CD8-positive, alpha-beta memory T cell (primary cell): ENCODE data around the gene POLD4. TPM values are rescaled to one million over a fixed set of nuclear protein-coding genes. Genes with fewer than 3 reads are reported as not detected.

ENCODE experiments used
- CTCF ChIA-PET: fragments of 350-600 bp; sonication (Branson Sonifier 250); formaldehyde crosslinking; loops from one replicate; lab custom pipeline; 2021; ENCODE audit warnings: antibody characterized with exemption; lab: Charles Lee
- POLR2A ChIA-PET: fragments of 350-600 bp; sonication (Branson Sonifier 250); formaldehyde crosslinking; loops from one replicate; lab custom pipeline; 2021; ENCODE audit warnings: antibody characterized with exemption; lab: Charles Lee
- DNase-seq, 5 donors: peaks; one replicate each; pipeline versions ENCODE4 v3.0.0 to v3.0.0-alpha.2; 2020 to 2022; ENCODE audit warnings: mixed read lengths in 1 of 5
- H3K27ac ChIP-seq: one replicate; pipeline ENCODE4 v1.7.0; 2013; ENCODE audit warnings: low read depth, mild to moderate bottlenecking, low read length, moderate library complexity
- H3K27me3 ChIP-seq: 2 replicates; pipeline ENCODE4 v1.7.0; 2013; ENCODE audit warnings: low read length, mild to moderate bottlenecking; ENCODE audit not compliant: insufficient read depth, poor library complexity, severe bottlenecking
- H3K36me3 ChIP-seq: 2 replicates; pipeline ENCODE4 v1.7.0; 2013; ENCODE audit warnings: mild to moderate bottlenecking, low read length, moderate library complexity; ENCODE audit not compliant: insufficient read depth
- H3K4me1 ChIP-seq: 2 replicates; pipeline ENCODE4 v1.7.0; 2013; ENCODE audit warnings: mild to moderate bottlenecking, low read length, moderate library complexity; ENCODE audit not compliant: insufficient read depth
- H3K4me3 ChIP-seq: 2 replicates; pipeline ENCODE4 v1.7.0; 2013; ENCODE audit warnings: mild to moderate bottlenecking, low read length
- H3K9me3 ChIP-seq: 2 replicates; pipeline ENCODE4 v1.7.0; 2013; ENCODE audit warnings: mild to moderate bottlenecking, low read length
- H3K27ac Mint-ChIP-seq, 8 donors: one replicate each; pipeline ENCODE4 v1.8.0; 2020 to 2021; ENCODE audit warnings: mixed read lengths in 8 of 8, mild to moderate bottlenecking in 6 of 8, inconsistent platforms in 3 of 8, moderate library complexity in 3 of 8
- H3K27me3 Mint-ChIP-seq, 2 donors: one replicate each; pipeline ENCODE4 v1.8.0; 2020 to 2021; ENCODE audit warnings: mixed read lengths in 2 of 2, mild to moderate bottlenecking in 1 of 2, moderate library complexity in 1 of 2
- H3K36me3 Mint-ChIP-seq, 3 donors: one replicate each; pipeline ENCODE4 v1.8.0; 2020 to 2021; ENCODE audit warnings: mixed read lengths in 3 of 3, inconsistent platforms in 1 of 3, mild to moderate bottlenecking in 1 of 3
- H3K4me1 Mint-ChIP-seq, 3 donors: one replicate each; pipeline ENCODE4 v1.8.0; 2020 to 2021; ENCODE audit warnings: mixed read lengths in 3 of 3, inconsistent platforms in 1 of 3, mild to moderate bottlenecking in 1 of 3
- H3K4me3 Mint-ChIP-seq, 7 donors: one replicate each; pipeline ENCODE4 v1.8.0; 2020 to 2021; ENCODE audit warnings: mixed read lengths in 7 of 7, mild to moderate bottlenecking in 6 of 7, moderate library complexity in 4 of 7, inconsistent platforms in 2 of 7
- H3K9me3 Mint-ChIP-seq, 5 donors: one replicate each; pipeline ENCODE4 v1.8.0; 2020 to 2022; ENCODE audit warnings: mixed read lengths in 5 of 5, mild to moderate bottlenecking in 3 of 5, moderate library complexity in 2 of 5, inconsistent platforms in 1 of 5
- polyA plus RNA-seq: library from polyadenylated mRNA; unstranded; fragments of 300-500 nt; fragmentation: Illumina TruSeq; gene quantifications from one replicate; pipeline ENCODE4 v1.2.3, GENCODE V29; 2021
- total RNA-seq, 2 experiments: library from RNA; stranded (reverse); gene quantifications; one replicate each; pipeline ENCODE4 v1.2.3, GENCODE V29; 2021

POLD4 gene
- total and polyA plus RNA-seq, 3 experiments from 2014 or later, result 32.3 to 91.2 (median 37.8) TPM

DNA sequence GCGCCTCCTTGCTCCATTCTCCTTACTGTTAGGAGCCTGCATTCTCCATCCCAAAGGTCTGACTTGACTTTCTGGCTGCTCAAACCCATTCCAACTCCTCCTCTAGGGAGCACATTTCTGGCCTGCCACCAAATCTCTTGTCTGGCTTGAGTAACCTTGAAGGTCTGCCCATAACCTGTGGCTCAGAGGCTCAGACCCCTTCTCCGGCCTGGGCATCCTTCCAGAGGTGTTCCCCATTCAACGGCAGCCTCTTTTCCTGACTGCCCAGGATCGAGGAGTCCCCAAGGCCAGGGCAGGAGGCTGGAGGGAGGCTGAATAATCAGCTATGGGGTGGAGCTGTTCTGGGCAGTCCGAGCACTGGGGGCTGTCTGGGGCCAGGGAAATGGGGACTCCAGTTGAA lies 40.6 kb upstream of the POLD4 start:
- Histone ChIP-seq H3K27ac (no peak overlapping the region), H3K36me3 (peaks cover 18% of the 10 kb centered on the region), H3K27me3 (no peaks in the 10 kb centered on the region), H3K4me3 (no peak overlapping the region), H3K9me3 (no peaks in the 10 kb centered on the region), H3K4me1 (peaks cover 42% of the 10 kb centered on the region)
- CTCF ChIA-PET, result interaction anchor here (0.8 kb wide), 1 partner anchor 20 kb away, joined by 3 read pairs; no protein-coding TSS in a partner anchor
- Mint-ChIP-seq H3K4me1 (peaks cover 43 to 69% (median 48%) of the 10 kb centered on the region in 3 donors), H3K4me3 (peak overlapping the region; percentile 46 to 85 (median 61)), H3K27me3 (no peaks in the 10 kb centered on the region), H3K36me3 (peaks cover 4 to 39% (median 4%) of the 10 kb centered on the region in 3 donors), H3K9me3 (no peaks in the 10 kb centered on the region), H3K27ac (peak overlapping the region in 5 of 8 donors; percentile 56 to 79 (median 75))
- DNase-seq, result no peak
- POLR2A ChIA-PET, result interaction anchor here (1.4 kb wide), 1 partner anchor 10 kb away, joined by 3 read pairs; the partner anchor contains the start of gene TBC1D10C

DNA sequence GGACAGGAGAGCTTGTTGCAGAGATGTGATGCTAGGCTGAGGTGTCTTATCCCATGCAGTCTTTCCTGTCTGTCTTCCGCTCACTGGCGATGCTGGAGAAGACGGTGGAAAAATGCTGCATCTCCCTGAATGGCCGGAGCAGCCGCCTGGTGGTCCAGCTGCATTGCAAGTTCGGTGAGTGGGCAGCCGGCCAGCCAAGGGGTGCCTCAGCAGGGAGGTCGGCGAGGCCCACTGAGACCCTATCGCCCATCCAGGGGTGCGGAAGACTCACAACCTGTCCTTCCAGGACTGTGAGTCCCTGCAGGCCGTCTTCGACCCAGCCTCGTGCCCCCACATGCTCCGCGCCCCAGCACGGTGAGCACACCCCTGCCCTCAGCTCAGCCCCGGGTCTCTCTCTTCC lies 40.1 kb upstream of the POLD4 start:
- Histone ChIP-seq H3K36me3 (peaks cover 12% of the 10 kb centered on the region), H3K27ac (no peak overlapping the region), H3K4me1 (peaks cover 40% of the 10 kb centered on the region), H3K27me3 (no peaks in the 10 kb centered on the region), H3K4me3 (no peak overlapping the region), H3K9me3 (no peaks in the 10 kb centered on the region)
- H3K36me3 Mint-ChIP-seq, result peaks cover 2 to 35% (median 4%) of the 10 kb centered on the region in 3 donors
- H3K27ac Mint-ChIP-seq, result peak overlapping the region in 3 of 8 donors; percentile 56 to 75 (median 66)
- no peaks in the 10 kb centered on the region for H3K9me3 Mint-ChIP-seq
- POLR2A ChIA-PET, result interaction anchor here (0.6 to 3.1 kb wide), 3 partner anchors 10 to 48 kb away, joined by 3 to 25 read pairs (median 4); partner anchors contain the start of genes POLD4 and TBC1D10C
- no peak for DNase-seq
- peaks cover 43 to 66% (median 49%) of the 10 kb centered on the region in 3 donors for H3K4me1 Mint-ChIP-seq
- H3K27me3 Mint-ChIP-seq, result no peaks in the 10 kb centered on the region
- H3K4me3 Mint-ChIP-seq, result peak overlapping the region in 6 of 7 donors; percentile 57 to 86 (median 74)
- CTCF ChIA-PET, result interaction anchor here (2.6 to 25.1 kb wide), 2 partner anchors 9 to 35 kb away, joined by 35 to 860 read pairs; partner anchors contain the start of genes POLD4, PPP1CA and TBC1D10C

DNA sequence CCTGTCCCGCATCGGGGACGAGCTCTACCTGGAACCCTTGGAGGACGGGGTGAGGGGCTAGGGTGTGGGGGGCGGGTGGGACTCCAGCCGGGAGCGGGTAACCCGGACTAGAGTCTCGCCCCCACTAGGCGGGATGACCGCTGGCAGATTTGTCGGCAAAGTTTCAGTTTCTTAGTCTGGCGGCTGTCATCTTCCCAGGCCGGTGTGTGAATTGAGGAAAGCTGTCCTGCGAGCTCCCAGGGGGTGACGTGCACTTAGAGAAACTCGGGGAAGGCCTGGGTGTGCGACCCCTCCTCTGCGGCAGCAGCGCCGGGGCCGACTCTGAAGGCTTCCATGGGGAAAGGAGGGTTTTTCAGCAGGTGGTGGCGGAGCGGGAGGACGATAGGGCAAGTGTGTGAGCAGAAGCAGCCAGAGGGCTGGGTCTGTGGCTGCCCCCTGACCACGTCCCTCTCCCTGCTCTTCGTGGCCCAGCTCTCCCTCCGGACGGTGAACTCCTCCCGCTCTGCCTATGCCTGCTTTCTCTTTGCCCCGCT lies 38.9 kb upstream of the POLD4 start:
- Mint-ChIP-seq H3K4me1 (peaks cover 34 to 54% (median 43%) of the 10 kb centered on the region in 3 donors), H3K36me3 (peaks cover 2 to 23% (median 4%) of the 10 kb centered on the region in 3 donors), H3K9me3 (no peaks in the 10 kb centered on the region), H3K27me3 (no peaks in the 10 kb centered on the region), H3K27ac (peak overlapping the region; percentile 50 to 96 (median 84)), H3K4me3 (peak overlapping the region; percentile 86 to 94 (median 87))
- Histone ChIP-seq H3K36me3 (peaks cover under 1% of the 10 kb centered on the region), H3K9me3 (no peaks in the 10 kb centered on the region), H3K27me3 (no peaks in the 10 kb centered on the region), H3K27ac (peak overlapping the region; percentile 83), H3K4me1 (peaks cover 32% of the 10 kb centered on the region), H3K4me3 (peak overlapping the region; percentile 96)
- CTCF ChIA-PET, result interaction anchor here (1.0 to 25.1 kb wide), 12 partner anchors 11 to 113 kb away, joined by 3 to 860 read pairs (median 6); partner anchors contain the start of genes CORO1B, PITPNM1, POLD4 and PPP1CA
- no peak for DNase-seq
- POLR2A ChIA-PET, result interaction anchor here (0.6 to 3.2 kb wide), 21 partner anchors 9 to 152 kb away, joined by 3 to 38 read pairs (median 6); partner anchors contain the start of genes AIP, CLCF1, CORO1B and POLD4

DNA sequence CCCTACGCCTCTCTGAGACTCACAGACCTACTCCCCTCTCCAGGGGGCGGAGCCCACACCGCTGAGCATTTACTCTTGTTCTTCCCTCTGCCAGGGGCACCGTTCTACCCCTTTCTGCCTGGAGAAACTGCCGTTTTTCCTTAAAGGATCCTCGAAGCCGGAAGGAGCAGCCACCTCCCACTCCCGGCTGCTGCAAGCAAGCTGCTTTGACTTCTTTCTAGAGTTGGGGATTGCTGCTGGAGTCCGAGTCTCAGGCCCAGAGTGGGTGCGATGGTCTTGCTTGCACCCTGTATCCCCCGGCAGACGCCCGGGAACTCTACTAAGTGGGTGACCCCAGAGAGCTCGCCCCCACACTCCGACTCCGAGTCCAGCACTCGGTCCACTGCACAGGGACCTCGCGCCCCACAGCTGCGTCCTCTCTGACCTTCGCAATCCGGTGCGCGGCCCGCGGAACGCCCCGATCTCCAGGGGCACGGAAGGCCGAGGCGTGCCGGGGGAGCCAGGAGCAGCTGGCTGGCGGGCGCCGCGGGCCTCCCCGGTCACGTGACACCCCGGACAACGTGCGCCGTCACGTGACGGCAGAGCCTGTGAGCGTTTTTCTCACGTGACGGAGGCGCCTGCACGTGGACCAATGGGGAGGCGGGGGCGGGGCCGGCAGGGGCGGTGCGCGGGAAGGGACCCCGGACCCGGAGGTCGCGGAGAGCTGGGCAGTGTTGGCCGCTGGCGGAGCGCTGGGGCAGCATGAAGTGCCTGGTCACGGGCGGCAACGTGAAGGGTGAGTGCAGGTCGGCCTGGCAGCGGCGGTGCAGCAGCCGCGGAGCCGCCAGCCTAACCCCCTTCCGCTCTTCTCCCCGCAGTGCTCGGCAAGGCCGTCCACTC lies 38.2 kb upstream of the POLD4 start, which contains the start of gene RAD9A:
TSS of gene RAD9A (plus strand) at position 683 of the 879 bp plus-strand sequence. CDS start at position 742, 59 bp downstream.
- Histone ChIP-seq H3K27me3 (no peaks in the 10 kb centered on the region), H3K36me3 (no peaks in the 10 kb centered on the region), H3K4me1 (peaks cover 25% of the 10 kb centered on the region), H3K27ac (peak within 1 kb of the TSS; percentile 83), H3K4me3 (peak within 1 kb of the TSS; percentile 96), H3K9me3 (no peaks in the 10 kb centered on the region)
- Mint-ChIP-seq H3K36me3 (peaks cover 0 to 18% (median 0%) of the 10 kb centered on the region in 3 donors), H3K27ac (peak within 1 kb of the TSS; percentile 80 to 96 (median 88)), H3K9me3 (no peaks in the 10 kb centered on the region), H3K4me3 (peak within 1 kb of the TSS; percentile 86 to 94 (median 87)), H3K27me3 (no peaks in the 10 kb centered on the region), H3K4me1 (peaks cover 30 to 48% (median 36%) of the 10 kb centered on the region in 3 donors)
- ChIA-PET CTCF (interaction anchor here (1.0 to 25.1 kb wide), 13 partner anchors 10 to 906 kb away, joined by 3 to 860 read pairs (median 5); partner anchors contain the start of genes CORO1B, PITPNM1, POLD4 and PPP1CA), POLR2A (interaction anchor here (0.5 to 3.2 kb wide), 21 partner anchors 9 to 211 kb away, joined by 3 to 38 read pairs (median 6); partner anchors contain the start of genes AIP, CLCF1, CORO1B and POLD4)
- DNase-seq, result peak; percentile 88 to 96 (median 94)

DNA sequence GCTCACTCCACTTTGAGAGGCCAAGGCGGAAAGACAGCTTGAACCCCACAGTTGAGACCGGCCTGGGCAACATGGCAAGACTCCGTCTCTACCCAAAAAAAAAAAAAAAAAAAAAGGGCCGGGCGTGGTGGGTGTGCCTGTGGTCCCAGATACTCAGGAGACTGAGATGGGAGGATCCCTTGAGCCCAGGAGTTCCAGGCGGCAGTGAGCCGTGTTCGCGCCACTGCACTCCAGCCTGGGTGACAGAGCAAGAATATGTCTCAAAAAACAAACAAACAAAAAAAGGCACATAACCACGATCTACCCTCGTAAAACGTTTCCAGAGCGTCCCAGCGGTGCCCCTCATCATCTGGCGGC lies 37.6 kb upstream of the POLD4 start:
- no peak for DNase-seq
- ChIA-PET POLR2A (interaction anchor here (0.5 to 3.2 kb wide), 15 partner anchors 8 to 210 kb away, joined by 3 to 38 read pairs (median 7); partner anchors contain the start of genes AIP, POLD4, PPP1CA and PTPRCAP), CTCF (interaction anchor here (0.9 to 25.1 kb wide), 9 partner anchors 10 to 905 kb away, joined by 3 to 860 read pairs (median 6); partner anchors contain the start of genes CORO1B, PITPNM1, POLD4 and PPP1CA)
- Mint-ChIP-seq H3K4me1 (peaks cover 27 to 42% (median 36%) of the 10 kb centered on the region in 3 donors), H3K27me3 (no peaks in the 10 kb centered on the region), H3K27ac (peak overlapping the region; percentile 71 to 90 (median 88)), H3K4me3 (peak overlapping the region; percentile 86 to 94 (median 87)), H3K36me3 (peaks cover 0 to 13% (median 0%) of the 10 kb centered on the region in 3 donors), H3K9me3 (no peaks in the 10 kb centered on the region)
- Histone ChIP-seq H3K27ac (peak overlapping the region; percentile 83), H3K36me3 (no peaks in the 10 kb centered on the region), H3K4me3 (peak overlapping the region; percentile 96), H3K4me1 (peaks cover 21% of the 10 kb centered on the region), H3K27me3 (no peaks in the 10 kb centered on the region), H3K9me3 (no peaks in the 10 kb centered on the region)

DNA sequence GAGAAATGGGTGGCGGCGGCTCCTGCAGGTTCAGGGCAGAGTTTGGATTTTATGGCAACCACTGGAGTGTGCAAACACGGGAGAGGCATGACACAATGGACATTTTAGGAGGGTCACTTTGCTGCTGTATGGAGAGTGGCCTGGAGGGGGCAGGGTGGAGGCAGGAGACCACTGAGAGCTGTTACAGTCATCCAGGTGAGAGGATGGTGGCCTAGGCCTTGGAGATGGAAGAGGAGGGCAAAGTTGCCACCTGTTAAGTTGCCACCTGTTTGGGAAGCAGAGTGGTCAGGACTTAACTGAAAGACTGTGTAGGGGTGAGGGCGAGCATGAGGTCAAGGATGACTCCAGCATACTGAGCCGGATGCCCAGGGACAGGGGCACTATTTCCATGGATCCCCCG lies 36.1 kb upstream of the POLD4 start:
- no peaks in the 10 kb centered on the region for H3K9me3 Mint-ChIP-seq
- no peaks in the 10 kb centered on the region for H3K36me3 ChIP-seq
- POLR2A ChIA-PET, result interaction anchor here (0.7 kb wide), 1 partner anchor 318 kb away, joined by 3 read pairs; no protein-coding TSS in a partner anchor

DNA sequence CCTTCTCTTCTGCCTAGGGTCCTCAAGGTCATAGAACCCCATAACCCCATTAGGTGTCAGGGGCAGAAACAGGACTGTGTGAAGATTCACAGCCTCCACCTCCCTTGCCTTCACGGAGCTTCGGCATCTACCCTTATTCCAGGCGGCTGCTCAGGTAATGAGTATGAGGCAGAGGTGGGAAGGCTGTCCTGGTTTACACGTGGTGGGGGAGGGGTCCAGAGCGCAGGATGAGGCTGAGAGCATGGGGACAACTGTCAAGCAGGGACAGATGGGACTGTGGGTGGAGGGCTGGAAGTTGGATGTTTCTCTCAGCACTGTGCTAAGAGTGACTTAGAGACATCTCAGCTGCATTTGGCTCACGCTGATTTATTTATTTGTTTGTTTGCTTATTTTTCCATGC lies 34.2 kb upstream of the POLD4 start:
- peak overlapping the region in 2 of 8 donors; percentile 69 to 80 for H3K27ac Mint-ChIP-seq
- Histone ChIP-seq H3K4me1 (peaks cover 21% of the 10 kb centered on the region), H3K9me3 (no peaks in the 10 kb centered on the region), H3K4me3 (no peak overlapping the region), H3K27ac (no peak overlapping the region), H3K36me3 (no peaks in the 10 kb centered on the region), H3K27me3 (peaks cover 5% of the 10 kb centered on the region)
- no peaks in the 10 kb centered on the region for H3K36me3 Mint-ChIP-seq
- H3K27me3 Mint-ChIP-seq, result peaks cover 0 to 2% of the 10 kb centered on the region in 2 donors
- H3K4me1 Mint-ChIP-seq, result peaks cover 21 to 29% (median 25%) of the 10 kb centered on the region in 3 donors
- ChIA-PET POLR2A (no interaction called here), CTCF (interaction anchor here (1.2 to 25.1 kb wide), 4 partner anchors 9 to 125 kb away, joined by 4 to 860 read pairs (median 60); partner anchors contain the start of genes CLCF1 and POLD4)
- no peaks in the 10 kb centered on the region for H3K9me3 Mint-ChIP-seq
- peak overlapping the region in 1 of 7 donors; percentile 22 for H3K4me3 Mint-ChIP-seq
- no peak for DNase-seq

More for the DNA sequence above, 36.1 kb upstream of the POLD4 start:
- Histone ChIP-seq H3K4me3 (no peak overlapping the region), H3K27me3 (peaks cover 5% of the 10 kb centered on the region), H3K9me3 (no peaks in the 10 kb centered on the region), H3K4me1 (peaks cover 21% of the 10 kb centered on the region), H3K27ac (no peak overlapping the region)
- peaks cover 0 to 9% (median 0%) of the 10 kb centered on the region in 3 donors for H3K36me3 Mint-ChIP-seq
- DNase-seq, result peak in 2 of 5 donors; percentile 46 to 50
- H3K4me3 Mint-ChIP-seq, result peak overlapping the region; percentile 70 to 90 (median 77)
- CTCF ChIA-PET, result interaction anchor here (0.6 to 25.1 kb wide), 10 partner anchors 12 to 123 kb away, joined by 3 to 860 read pairs (median 4); partner anchors contain the start of genes AIP, PITPNM1, POLD4 and PPP1CA
- H3K27me3 Mint-ChIP-seq, result peaks cover 0 to 2% of the 10 kb centered on the region in 2 donors
- peak overlapping the region; percentile 40 to 88 (median 84) for H3K27ac Mint-ChIP-seq
- H3K4me1 Mint-ChIP-seq, result peaks cover 27 to 42% (median 36%) of the 10 kb centered on the region in 3 donors
